ENCODE results near the gene FBP1. TPM values are rescaled to one million over a fixed set of nuclear protein-coding genes. Genes with fewer than 3 reads are reported as not detected.

FBP1 gene
- total RNA-seq (2022; extraction: Qiagen RNA extraction; ENCODE audit: low read depth): not detected in 5 replicates

GRCh38 chr9:94639061-94639998 lies at the start of gene FBP1:
Gene FBP1, minus strand, starts transcription at chr9:94639518. Its CDS starts 208 bp downstream, at chr9:94639310.

GRCh38 chr9:94593459-94594345 lies 45.6 kb downstream of the FBP1 start, which contains the start of gene FBP2:
Gene FBP2, minus strand, starts transcription at chr9:94593824. Its CDS starts 98 bp downstream, at chr9:94593726.

GRCh38 chr9:94554439-94555331 lies 84.6 kb downstream of the FBP1 start, which contains the start of gene PCAT7:
Gene PCAT7, plus strand, starts transcription at chr9:94555083.

Other genes with a start within 250 kb of the FBP1 start
- 0.71 to 1.1 TPM (median 0.80 TPM) in 5 replicates for gene PCAT7, start 84.4 kb downstream of the FBP1 start, total RNA-seq (2022; extraction: Qiagen RNA extraction; ENCODE audit: low read depth)
- gene FBP2, start 45.7 kb downstream of the FBP1 start, total RNA-seq (2022; extraction: Qiagen RNA extraction; ENCODE audit: low read depth): not detected in 5 replicates
- gene AOPEP, start 87.2 kb upstream of the FBP1 start, total RNA-seq (2022; extraction: Qiagen RNA extraction; ENCODE audit: low read depth): 170 to 230 TPM (median 215 TPM) in 5 replicates

Data from A549 treated with CpdA at 1 μM for 4 hours (cell line).